ENCODE data around the gene PKM.

PKM gene

GRCh38 chr15:72233769-72234168, 2.8 kb upstream of the PKM start:
- no peak for ATAC-seq

GRCh38 chr15:72231833-72232478, 966 bp upstream of the PKM start:
- no peak for ATAC-seq

GRCh38 chr15:72230197-72231065, 559 bp downstream of the PKM start:
- ATAC-seq = peak in 1 of 2 donors; percentile 0

GRCh38 chr15:72229947-72230196, 1.1 kb downstream of the PKM start:
- no peak for ATAC-seq

GRCh38 chr15:72229076-72229946, 1.7 kb downstream of the PKM start:
- ATAC-seq = no peak

GRCh38 chr15:72227720-72228119, 3.3 kb downstream of the PKM start:
- ATAC-seq = no peak

GRCh38 chr15:72227192-72227586, 3.8 kb downstream of the PKM start:
- ATAC-seq = peak; percentile 30 to 33

- no peak for ATAC-seq
Observed at GRCh38 chr15:72223278-72223677, 7.7 kb downstream of the PKM start.

GRCh38 chr15:72222393-72222792, 8.6 kb downstream of the PKM start:
- ATAC-seq = no peak

GRCh38 chr15:72220687-72221086, 10.3 kb downstream of the PKM start:
- ATAC-seq = no peak

GRCh38 chr15:72217216-72217615, 13.8 kb downstream of the PKM start:
- ATAC-seq = no peak

- ATAC-seq = no peak
Observed at GRCh38 chr15:72216079-72216478, 14.9 kb downstream of the PKM start.

- no peak for ATAC-seq
Observed at GRCh38 chr15:72207558-72208085, 23.4 kb downstream of the PKM start.

GRCh38 chr15:72206677-72207000, 24.4 kb downstream of the PKM start:
- ATAC-seq = no peak

- no peak for ATAC-seq
Observed at GRCh38 chr15:72205896-72206676, 24.9 kb downstream of the PKM start.

GRCh38 chr15:72205273-72205672, 25.7 kb downstream of the PKM start:
- peak; percentile 40 to 53 for ATAC-seq

- no peak for ATAC-seq
Observed at GRCh38 chr15:72203507-72203837, 27.5 kb downstream of the PKM start.

GRCh38 chr15:72202801-72203506, 28.0 kb downstream of the PKM start:
- ATAC-seq = no peak

- no peak for ATAC-seq
Observed at GRCh38 chr15:72202302-72202701, 28.7 kb downstream of the PKM start.

GRCh38 chr15:72201391-72201921, 29.5 kb downstream of the PKM start:
- no peak for ATAC-seq

GRCh38 chr15:72200395-72201237, 30.4 kb downstream of the PKM start:
- ATAC-seq = no peak

All from activated CD4-positive, CD25-positive, alpha-beta regulatory T cell treated with anti-CD3 and anti-CD28 coated beads, Interleukin-2, amount 50 U/mL, for 24 hours (primary cell).